Thyroid gland (tissue), 4 donors: ENCODE measurements around the gene FOXC2. TPM values are rescaled to one million over a fixed set of nuclear protein-coding genes. Genes with fewer than 3 reads are reported as not detected.
A peak's percentile ranks its signal among the peaks of the same experiment; 100 is the strongest.

Source experiments
- DNase-seq, 2 donors: peaks; one replicate each; pipeline ENCODE4 v3.0.0-alpha.2; 2019
- H3K27ac ChIP-seq, 3 donors: fragments of 200-600 bp; sonication (generic); 1 replicate in 2 of 3; 2 replicates in 1 of 3; pipeline ENCODE4 v1.5.1; 2016 to 2019; ENCODE audit warnings: mild to moderate bottlenecking in 1 of 3, moderate library complexity in 1 of 3
- H3K27me3 ChIP-seq: fragments of 200-600 bp; sonication (generic); one replicate; pipeline ENCODE4 v1.5.1; 2019
- H3K36me3 ChIP-seq, 2 donors: fragments of 200-600 bp; sonication (generic); one replicate each; pipeline ENCODE4 v1.5.1; 2016 to 2019
- H3K4me1 ChIP-seq, 2 donors: fragments of 200-600 bp; sonication (generic); one replicate each; pipeline ENCODE4 v1.5.1; 2017 to 2019
- H3K4me3 ChIP-seq, 3 donors: fragments of 200-600 bp; sonication (generic); replicated peaks in 1 of 3; 1 replicate in 2 of 3; 2 replicates in 1 of 3; pipeline ENCODE4 v1.5.1; 2016; ENCODE audit warnings: mild to moderate bottlenecking in 1 of 3
- H3K9me3 ChIP-seq: fragments of 200-600 bp; sonication (generic); one replicate; pipeline ENCODE4 v1.5.1; 2017
- CTCF ChIP-seq, 6 experiments: fragments of 200-600 bp in 3 of 6; fragments of 450-650 bp in 3 of 6; sonication (generic) in 3 of 6; IDR thresholded peaks; one replicate each; pipeline ENCODE4 v1.5.1; 2016 to 2019; ENCODE audit warnings: antibody characterized with exemption in 6 of 6, mild to moderate bottlenecking in 2 of 6, inconsistent platforms in 1 of 6, moderate library complexity in 1 of 6
- POLR2A ChIP-seq, 2 donors: fragments of 450-650 bp; IDR thresholded peaks; one replicate each; pipeline ENCODE4 v1.6.1; 2017; ENCODE audit warnings: antibody characterized with exemption in 2 of 2, mild to moderate bottlenecking in 2 of 2, moderate library complexity in 1 of 2
- WGBS, 2 donors: methylation state at CpG; one replicate each; pipeline ENCODE4 v1.1.5; 2017; 5-methylcytosine and 5-hydroxymethylcytosine counted together
- intact Hi-C: fragments of 100-400 bp; cut with DNase I; formaldehyde crosslinking; loops from one replicate; pipeline ENCODE4 v1.15.1; 2023
- total RNA-seq, 4 donors: library from RNA; depleted of rRNA; stranded (reverse); fragments of >200 nt; gene quantifications; one replicate each; pipeline ENCODE4 v1.2.3, GENCODE V29; 2016

The FOXC2 gene
- total RNA-seq, 4 donors from 2014 or later: 1.9 to 4.0 (median 2.1) TPM

GRCh38 chr16:86545481-86545880, 21.1 kb upstream of the FOXC2 start:
- 78 to 87% methylated on average over 6 to 12 of the region's 12 CpGs for WGBS, 2 donors
- H3K36me3 ChIP-seq: peaks cover 16 to 22% of the 10 kb centered on the region in 2 donors
- peak overlapping the region; percentile 45 to 59 (median 57) for H3K27ac ChIP-seq
- TF ChIP-seq POLR2A (IDR thresholded peaks at IDR 0.05): no peak
- no peak for TF ChIP-seq CTCF (IDR thresholded peaks at IDR 0.05)
- H3K27me3 ChIP-seq: no peaks in the 10 kb centered on the region
- peaks cover 4 to 9% of the 10 kb centered on the region in 2 donors for H3K4me1 ChIP-seq
- no peak for DNase-seq
- intact Hi-C loops: no loop called here
- no peaks in the 10 kb centered on the region for H3K9me3 ChIP-seq
- no peak overlapping the region for H3K4me3 ChIP-seq

- H3K27me3 ChIP-seq: no peaks in the 10 kb centered on the region
- H3K4me3 ChIP-seq: no peak overlapping the region
- intact Hi-C loops: no loop called here
- peak overlapping the region; percentile 45 to 59 (median 57) for H3K27ac ChIP-seq
- WGBS, 2 donors: 60 to 78% methylated on average over 19 of the region's 19 CpGs
- peak; percentile 37 to 74 for DNase-seq
- TF ChIP-seq CTCF (IDR thresholded peaks at IDR 0.05) (no peak), POLR2A (IDR thresholded peaks at IDR 0.05) (no peak)
- H3K9me3 ChIP-seq: no peaks in the 10 kb centered on the region
- H3K4me1 ChIP-seq: peaks cover 4 to 9% of the 10 kb centered on the region in 2 donors
- H3K36me3 ChIP-seq: peaks cover 14 to 16% of the 10 kb centered on the region in 2 donors
Measured at GRCh38 chr16:86545954-86546637, 20.5 kb upstream of the FOXC2 start.

GRCh38 chr16:86546638-86547013, 20.0 kb upstream of the FOXC2 start:
- Histone ChIP-seq H3K36me3 (peaks cover 9 to 12% of the 10 kb centered on the region in 2 donors), H3K4me3 (no peak overlapping the region), H3K27ac (peak overlapping the region; percentile 28 to 57 (median 45)), H3K27me3 (no peaks in the 10 kb centered on the region), H3K4me1 (peaks cover 4 to 9% of the 10 kb centered on the region in 2 donors), H3K9me3 (no peaks in the 10 kb centered on the region)
- no peak for TF ChIP-seq POLR2A (IDR thresholded peaks at IDR 0.05)
- TF ChIP-seq CTCF (IDR thresholded peaks at IDR 0.05): no peak
- peak in 1 of 2 donors; percentile 26 for DNase-seq
- intact Hi-C loops: no loop called here
- WGBS, 2 donors: 67 to 94% methylated on average over 8 of the region's 8 CpGs

DNA sequence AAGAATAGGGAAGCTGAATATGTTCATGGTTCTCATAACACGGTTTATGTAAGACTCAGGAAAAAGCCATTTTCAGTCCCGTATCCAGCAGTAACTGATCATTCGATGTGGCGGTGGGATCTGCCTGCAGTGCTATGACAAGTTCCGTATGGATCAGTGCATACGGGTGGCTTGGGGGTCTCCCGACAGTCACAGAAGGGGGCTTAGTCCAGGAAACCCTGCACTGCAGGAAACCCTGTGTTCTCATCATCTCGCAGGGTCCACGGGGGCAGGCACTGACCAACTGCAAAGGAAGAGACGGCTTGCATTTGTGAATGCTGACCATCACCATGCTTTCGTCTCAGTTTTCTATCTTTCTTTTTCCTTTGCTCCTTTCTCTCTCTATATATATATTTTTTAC, 19.3 kb upstream of the FOXC2 start:
- WGBS, 2 donors: 96 to 99% methylated on average over 11 of the region's 11 CpGs
- no peak for TF ChIP-seq CTCF (IDR thresholded peaks at IDR 0.05)
- TF ChIP-seq POLR2A (IDR thresholded peaks at IDR 0.05): no peak
- no peaks in the 10 kb centered on the region for H3K9me3 ChIP-seq
- intact Hi-C loops: no loop called here
- H3K27ac ChIP-seq: no peak overlapping the region
- DNase-seq: no peak
- peaks cover 3 to 5% of the 10 kb centered on the region in 2 donors for H3K36me3 ChIP-seq
- H3K4me1 ChIP-seq: peaks cover 4 to 9% of the 10 kb centered on the region in 2 donors
- H3K4me3 ChIP-seq: no peak overlapping the region
- no peaks in the 10 kb centered on the region for H3K27me3 ChIP-seq

- Histone ChIP-seq H3K27ac (no peak overlapping the region), H3K9me3 (no peaks in the 10 kb centered on the region), H3K4me3 (no peak overlapping the region), H3K4me1 (peaks cover 8 to 9% of the 10 kb centered on the region in 2 donors), H3K27me3 (no peaks in the 10 kb centered on the region), H3K36me3 (peaks cover 3 to 4% of the 10 kb centered on the region in 2 donors)
- TF ChIP-seq POLR2A (IDR thresholded peaks at IDR 0.05) (no peak), CTCF (IDR thresholded peaks at IDR 0.05) (no peak)
- DNase-seq: no peak
- intact Hi-C loops: no loop called here
- 78 to 85% methylated on average over 7 to 8 of the region's 8 CpGs for WGBS, 2 donors
Measured at GRCh38 chr16:86549076-86549892, 17.3 kb upstream of the FOXC2 start.
